ENCODE results near the gene NCKAP5. TPM values are rescaled to one million over a fixed set of nuclear protein-coding genes. Genes with fewer than 3 reads are reported as not detected.

Gene NCKAP5
- total and polyA plus RNA-seq, 4 donors, result 2.3 to 20.2 (median 8.1) TPM

- no peak for DNase-seq
- no peaks in the 10 kb centered on the region for H3K27me3 ChIP-seq (ENCODE audit: control insufficient read depth in 3 of 3, insufficient read depth in 3 of 3, low read length in 2 of 3)
- TF ChIP-seq CTCF (IDR thresholded peaks at IDR 0.05; ENCODE audit: control extremely low read depth, extremely low read depth), result no peak
- H3K36me3 ChIP-seq (ENCODE audit: control insufficient read depth in 4 of 4, insufficient read depth in 4 of 4, low read length in 4 of 4), result no peaks in the 10 kb centered on the region
- H3K4me3 ChIP-seq, result no peak overlapping the region
- H3K9me3 ChIP-seq (ENCODE audit: control insufficient read depth in 4 of 4, insufficient read depth in 3 of 4, low read length in 3 of 4), result no peaks in the 10 kb centered on the region
- no peak for ATAC-seq (ENCODE audit: insufficient read depth, low FRiP score)
- no peak overlapping the region for H3K27ac ChIP-seq (ENCODE audit: low read depth in 1 of 2, low read length in 1 of 2)
- 70 to 72% methylated on average over 1 of the region's 1 CpG for WGBS, 2 donors
- no peak overlapping the region for H3K9ac ChIP-seq (ENCODE audit: insufficient read depth in 1 of 2, low read length in 2 of 2)
- H3K4me1 ChIP-seq (ENCODE audit: control insufficient read depth in 5 of 5, insufficient read depth in 5 of 5, low read length in 5 of 5), result no peaks in the 10 kb centered on the region
Measured at GRCh38 chr2:133352719-133353118, 215.5 kb downstream of the NCKAP5 start.

GRCh38 chr2:133346654-133347053 lies 221.6 kb downstream of the NCKAP5 start:
- WGBS, 2 donors, result 78 to 81% methylated on average over 4 of the region's 4 CpGs
- H3K4me1 ChIP-seq (ENCODE audit: control insufficient read depth in 5 of 5, insufficient read depth in 5 of 5, low read length in 5 of 5), result no peaks in the 10 kb centered on the region
- peak; percentile 55 for ATAC-seq (ENCODE audit: insufficient read depth, low FRiP score)

GRCh38 chr2:133345638-133346037 lies 222.6 kb downstream of the NCKAP5 start:
- Histone ChIP-seq H3K9me3 (ENCODE audit: control insufficient read depth in 4 of 4, insufficient read depth in 3 of 4, low read length in 3 of 4) (no peaks in the 10 kb centered on the region), H3K4me1 (ENCODE audit: control insufficient read depth in 5 of 5, insufficient read depth in 5 of 5, low read length in 5 of 5) (no peaks in the 10 kb centered on the region), H3K27ac (ENCODE audit: low read depth in 1 of 2, low read length in 1 of 2) (no peak overlapping the region), H3K36me3 (ENCODE audit: control insufficient read depth in 4 of 4, insufficient read depth in 4 of 4, low read length in 4 of 4) (no peaks in the 10 kb centered on the region), H3K9ac (ENCODE audit: insufficient read depth in 1 of 2, low read length in 2 of 2) (no peak overlapping the region), H3K4me3 (no peak overlapping the region), H3K27me3 (ENCODE audit: control insufficient read depth in 3 of 3, insufficient read depth in 3 of 3, low read length in 2 of 3) (no peaks in the 10 kb centered on the region)
- DNase-seq (no peak), ATAC-seq (ENCODE audit: insufficient read depth, low FRiP score) (no peak)
- TF ChIP-seq CTCF (IDR thresholded peaks at IDR 0.05; ENCODE audit: control extremely low read depth, extremely low read depth), result no peak
- 96% methylated on average over 1 of the region's 1 CpG for WGBS, 2 donors

More at GRCh38 chr2:133346654-133347053, 221.6 kb downstream of the NCKAP5 start:
- DNase-seq, result no peak
- no peaks in the 10 kb centered on the region for H3K27me3 ChIP-seq (ENCODE audit: control insufficient read depth in 3 of 3, insufficient read depth in 3 of 3, low read length in 2 of 3)
- H3K27ac ChIP-seq (ENCODE audit: low read depth in 1 of 2, low read length in 1 of 2), result no peak overlapping the region
- no peak overlapping the region for H3K9ac ChIP-seq (ENCODE audit: insufficient read depth in 1 of 2, low read length in 2 of 2)
- H3K36me3 ChIP-seq (ENCODE audit: control insufficient read depth in 4 of 4, insufficient read depth in 4 of 4, low read length in 4 of 4), result no peaks in the 10 kb centered on the region
- no peak overlapping the region for H3K4me3 ChIP-seq
- H3K9me3 ChIP-seq (ENCODE audit: control insufficient read depth in 4 of 4, insufficient read depth in 3 of 4, low read length in 3 of 4), result no peaks in the 10 kb centered on the region
- no peak for TF ChIP-seq CTCF (IDR thresholded peaks at IDR 0.05; ENCODE audit: control extremely low read depth, extremely low read depth)

DNA sequence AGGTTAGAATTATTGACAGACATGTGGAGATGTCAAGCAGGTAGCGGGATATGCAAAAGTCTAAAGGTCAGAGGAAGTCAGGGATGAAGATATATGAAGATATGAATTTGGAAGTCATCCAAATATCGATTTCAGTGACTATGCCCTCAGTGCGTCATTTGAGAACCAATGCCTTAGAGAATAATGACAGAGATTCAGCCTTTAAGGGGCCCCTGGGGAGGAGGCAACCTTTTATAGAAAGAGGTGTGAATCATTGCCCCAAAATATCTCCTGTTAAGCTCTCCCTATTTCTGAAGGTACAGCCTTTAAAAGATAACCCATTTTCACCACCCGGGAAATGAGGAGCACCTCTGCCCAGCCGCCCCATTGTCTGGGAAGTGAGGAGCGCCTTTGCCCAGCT lies 223.4 kb downstream of the NCKAP5 start:
- no peak for TF ChIP-seq CTCF (IDR thresholded peaks at IDR 0.05; ENCODE audit: control extremely low read depth, extremely low read depth)
- WGBS, 2 donors, result 89 to 90% methylated on average over 6 of the region's 6 CpGs
- no peak for ATAC-seq (ENCODE audit: insufficient read depth, low FRiP score)

More for the DNA sequence above, 223.4 kb downstream of the NCKAP5 start:
- DNase-seq, result no peak
- H3K9ac ChIP-seq (ENCODE audit: insufficient read depth in 1 of 2, low read length in 2 of 2), result no peak overlapping the region
- no peaks in the 10 kb centered on the region for H3K36me3 ChIP-seq (ENCODE audit: control insufficient read depth in 4 of 4, insufficient read depth in 4 of 4, low read length in 4 of 4)
- no peak overlapping the region for H3K4me3 ChIP-seq
- H3K4me1 ChIP-seq (ENCODE audit: control insufficient read depth in 5 of 5, insufficient read depth in 5 of 5, low read length in 5 of 5), result no peaks in the 10 kb centered on the region
- H3K27ac ChIP-seq (ENCODE audit: low read depth in 1 of 2, low read length in 1 of 2), result no peak overlapping the region
- H3K27me3 ChIP-seq (ENCODE audit: control insufficient read depth in 3 of 3, insufficient read depth in 3 of 3, low read length in 2 of 3), result no peaks in the 10 kb centered on the region
- H3K9me3 ChIP-seq (ENCODE audit: control insufficient read depth in 4 of 4, insufficient read depth in 3 of 4, low read length in 3 of 4), result no peaks in the 10 kb centered on the region

Measured in lung (tissue), 12 donors.